HG03108 (cell line): Measurements from ENCODE around the gene ALDH4A1.
"Not testable (repeated sequence)": the region's sequence is repeated elsewhere in the genome, so short reads cannot be mapped to it uniquely, and the experiment has no call there.

ENCODE experiments used
- ATAC-seq: cut with Tn5 transposase; IDR thresholded peaks from one replicate; pipeline ENCODE4 v1.9.1; 2021; ENCODE audit warnings: moderate library complexity; ENCODE audit not compliant: unreplicated experiment

The ALDH4A1 gene

DNA sequence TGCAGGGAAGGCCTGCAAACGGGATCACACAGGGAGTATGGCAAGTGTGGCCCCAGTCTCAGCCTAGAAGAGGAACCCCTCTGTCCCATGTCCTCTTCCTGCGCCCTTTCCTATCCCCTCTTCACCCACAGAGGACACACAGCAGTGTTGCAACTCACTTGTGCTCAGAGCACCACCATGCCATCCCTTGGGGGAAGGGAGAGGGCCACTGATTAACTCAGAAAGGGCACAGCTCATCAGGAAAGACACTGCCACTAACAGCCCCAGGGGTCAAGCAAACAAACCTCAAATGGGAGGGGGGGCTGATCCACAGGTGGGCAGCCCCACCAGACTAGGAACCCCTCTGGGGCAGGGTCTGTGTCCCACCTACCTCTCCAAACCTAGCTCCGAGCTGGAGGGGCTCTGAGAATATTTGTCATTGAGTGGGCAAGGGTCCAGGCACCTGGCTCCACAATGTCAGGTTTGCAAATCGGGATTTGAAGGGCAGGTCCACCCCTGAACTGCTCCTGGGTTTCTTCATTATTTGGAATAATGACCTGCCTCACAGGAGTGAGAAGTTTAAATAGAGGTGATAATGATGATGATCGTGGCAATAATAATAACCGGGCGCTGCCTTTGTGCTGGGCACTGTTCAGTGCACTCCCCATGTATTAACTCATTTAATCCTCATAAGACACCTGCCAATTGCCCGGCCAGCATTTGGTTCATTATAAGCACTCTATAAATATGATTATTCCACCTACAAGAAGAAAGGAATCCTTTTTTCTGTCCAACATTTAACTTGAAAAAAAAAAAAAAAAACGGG lies 1.0 kb downstream of the ALDH4A1 start:
- ATAC-seq = no peak

DNA sequence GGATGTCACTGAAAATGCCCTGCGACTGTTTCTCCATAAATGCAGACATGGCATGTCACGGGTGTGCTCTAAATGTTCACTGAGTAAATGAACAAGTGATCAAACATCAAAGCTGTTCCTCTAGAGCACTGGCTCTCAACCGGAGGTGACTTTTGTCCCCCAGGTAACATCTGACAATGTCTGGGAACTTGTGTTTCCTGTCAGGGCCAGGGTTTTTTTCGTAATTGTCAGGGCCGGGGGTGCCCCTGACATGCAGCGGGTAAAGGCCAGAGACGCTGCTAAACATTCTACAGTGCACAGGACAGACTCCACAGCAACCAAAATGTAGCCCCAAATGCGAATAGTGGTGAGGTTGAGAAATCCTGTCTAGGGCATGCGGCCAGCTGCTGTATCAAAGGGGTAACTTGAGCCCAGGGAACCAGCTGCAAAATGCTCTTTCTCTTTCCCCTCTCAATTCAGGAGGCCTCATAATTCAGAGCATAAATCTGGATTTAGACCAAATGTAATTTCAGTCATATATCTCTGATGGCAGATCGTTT lies 2.0 kb downstream of the ALDH4A1 start:
- no peak for ATAC-seq

DNA sequence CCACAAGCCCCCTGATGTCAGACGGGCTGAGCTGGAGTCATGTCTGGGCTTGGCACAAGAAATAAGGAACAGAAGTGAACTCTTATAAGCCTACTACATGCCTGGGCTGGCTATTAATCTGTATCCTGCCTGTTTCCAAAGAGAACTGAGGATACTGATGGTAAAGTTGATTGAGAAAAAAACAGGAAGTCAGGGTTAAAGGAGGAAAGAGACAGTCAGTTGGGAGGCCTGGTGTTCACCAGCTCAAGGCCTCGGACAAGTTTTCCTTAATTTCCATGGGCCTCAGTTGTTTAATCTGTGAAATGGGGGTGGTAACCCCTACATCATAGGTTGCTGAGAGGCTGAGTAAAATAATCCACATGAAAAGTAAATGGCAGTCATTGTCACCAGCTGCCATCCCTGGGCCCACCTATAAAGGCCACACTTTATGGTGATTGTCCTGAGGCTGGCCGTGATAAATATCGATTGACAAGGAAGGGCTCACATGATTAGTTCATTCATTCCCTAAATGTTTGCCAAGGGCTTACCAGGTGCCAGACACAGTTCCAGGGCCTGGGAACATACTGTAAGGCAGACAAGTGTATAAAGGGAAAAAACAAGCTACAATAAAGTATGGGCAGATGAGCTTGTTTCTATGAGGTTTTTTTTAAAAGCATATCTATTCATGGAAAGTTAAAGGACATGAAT lies 2.8 kb downstream of the ALDH4A1 start:
- ATAC-seq = no peak

DNA sequence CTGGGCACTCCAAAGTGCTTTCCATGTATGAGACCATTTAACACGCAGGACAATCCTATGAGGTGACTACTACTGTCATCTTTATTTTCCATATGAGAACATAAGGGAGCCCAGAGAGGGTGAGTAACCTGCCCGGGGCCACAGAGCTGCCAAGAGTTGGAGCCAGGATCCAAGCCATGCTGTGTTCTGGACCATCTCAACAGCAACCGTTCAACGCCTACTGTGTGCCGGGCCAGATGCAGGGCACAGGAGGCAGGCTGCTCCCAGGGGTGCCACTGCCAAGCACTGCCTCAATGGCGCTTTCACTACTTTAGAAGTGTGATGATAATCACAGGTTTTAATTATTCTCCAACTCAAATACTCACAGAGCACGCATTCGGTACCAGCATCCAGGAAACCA lies 3.8 kb downstream of the ALDH4A1 start:
- ATAC-seq = no peak

DNA sequence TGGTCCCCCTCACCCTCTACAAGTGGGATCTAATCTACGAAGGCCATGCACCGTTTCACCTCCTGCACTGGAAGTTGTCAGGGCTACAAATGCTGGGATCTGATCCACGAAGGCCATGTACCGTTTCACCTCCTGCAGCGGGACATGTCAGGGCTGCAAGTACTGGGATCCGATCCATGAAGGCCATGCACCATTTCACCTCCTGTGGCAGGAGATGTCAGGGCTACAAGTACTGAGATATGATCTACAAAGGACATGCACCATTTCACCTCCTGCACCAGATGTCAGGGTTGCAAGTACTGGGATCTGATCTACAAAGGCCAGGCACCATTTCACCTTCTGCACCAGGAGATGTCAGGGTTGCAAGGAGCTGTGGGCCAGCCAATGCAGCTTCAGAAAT lies 7.0 kb downstream of the ALDH4A1 start:
- no peak for ATAC-seq

DNA sequence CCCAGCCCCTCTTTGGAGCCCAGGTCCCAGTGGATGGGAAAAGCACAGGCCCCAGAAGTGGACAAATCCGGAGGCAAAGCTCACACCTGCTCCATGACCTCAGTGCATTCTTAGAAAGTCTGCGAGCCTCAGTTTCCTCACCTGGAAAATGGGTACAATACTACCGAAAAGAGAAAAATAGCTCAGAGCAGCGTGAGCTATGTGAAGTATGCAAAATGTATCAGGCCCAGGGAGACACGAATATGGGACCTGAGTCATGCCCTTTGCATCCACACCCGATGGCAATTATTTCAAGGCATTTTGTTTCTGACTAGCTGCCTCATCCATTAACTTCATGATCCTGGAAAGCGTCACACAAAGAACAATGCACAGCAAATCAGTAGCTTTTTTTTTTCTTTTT lies 9.2 kb downstream of the ALDH4A1 start:
- no peak for ATAC-seq

DNA sequence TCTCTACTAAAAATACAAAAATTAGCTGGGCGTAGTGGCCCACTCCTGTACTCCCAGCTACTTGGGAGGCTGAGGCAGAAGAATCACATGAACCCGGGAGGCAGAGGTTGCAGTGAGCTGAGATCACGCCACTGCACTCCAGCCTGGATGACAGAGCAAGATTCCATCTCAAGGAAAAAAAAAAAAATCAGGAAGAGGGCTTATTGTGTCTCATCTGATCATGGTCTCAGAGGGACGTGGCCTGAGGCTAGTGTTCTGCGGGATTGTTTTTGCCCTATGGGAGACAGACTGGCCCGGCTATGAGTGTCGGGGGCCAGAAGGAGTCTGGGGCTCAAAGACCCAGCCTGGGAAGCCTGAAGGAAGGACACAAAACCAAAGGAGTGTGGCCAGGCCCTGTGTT lies 10.5 kb downstream of the ALDH4A1 start:
- not testable (repeated sequence) for ATAC-seq

DNA sequence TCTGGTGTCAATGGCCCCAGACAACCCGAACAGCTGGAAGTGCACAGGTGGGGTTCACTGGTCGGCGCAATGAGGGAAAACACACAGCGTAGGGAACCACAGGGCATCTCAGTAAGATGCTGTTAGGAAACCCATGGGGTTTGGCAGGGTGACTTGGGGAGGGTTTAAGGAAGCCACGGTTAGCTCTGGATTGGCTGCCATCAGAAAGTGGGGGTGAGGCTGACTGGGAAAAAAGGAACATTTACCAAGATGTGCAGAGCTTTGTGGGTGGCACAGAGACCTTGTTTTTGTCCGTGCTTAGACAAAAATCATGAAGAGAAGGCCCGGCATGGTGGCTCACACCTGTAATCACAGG lies 11.0 kb downstream of the ALDH4A1 start:
- ATAC-seq = no peak

DNA sequence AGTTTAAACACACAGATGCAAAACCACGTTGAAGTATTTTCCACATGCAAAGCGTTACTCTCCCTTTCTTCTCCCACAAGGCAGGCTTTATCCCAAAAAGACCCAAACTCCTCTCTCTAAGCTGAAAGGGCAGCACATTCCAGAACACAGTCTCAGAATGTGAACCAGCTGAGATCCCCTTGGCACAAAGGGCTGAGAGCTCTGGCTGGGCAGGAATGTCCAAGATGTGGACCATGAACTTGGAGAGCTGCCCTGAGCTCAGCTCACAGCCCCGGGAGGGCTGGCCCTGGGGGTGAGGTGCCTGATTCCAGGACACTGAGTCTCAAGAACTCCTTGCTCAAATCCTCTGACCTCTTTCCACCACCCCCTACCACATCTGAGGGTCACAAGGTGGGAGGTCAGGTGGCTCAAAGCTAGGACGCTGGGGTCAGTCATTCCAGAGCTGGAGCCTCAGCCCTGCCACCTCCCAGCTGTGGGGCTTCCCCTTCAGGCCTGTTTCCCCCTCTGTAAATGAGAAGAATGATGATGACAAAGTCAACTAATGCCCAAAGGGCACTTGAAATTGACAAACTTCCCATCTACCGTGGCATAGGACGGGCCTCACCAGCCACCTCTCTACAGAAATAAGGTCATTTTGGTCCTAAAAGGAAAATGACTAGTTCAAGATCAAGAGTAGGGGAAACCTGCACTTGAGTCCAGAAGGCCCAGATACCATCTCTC lies 11.5 kb downstream of the ALDH4A1 start:
- ATAC-seq = no peak

DNA sequence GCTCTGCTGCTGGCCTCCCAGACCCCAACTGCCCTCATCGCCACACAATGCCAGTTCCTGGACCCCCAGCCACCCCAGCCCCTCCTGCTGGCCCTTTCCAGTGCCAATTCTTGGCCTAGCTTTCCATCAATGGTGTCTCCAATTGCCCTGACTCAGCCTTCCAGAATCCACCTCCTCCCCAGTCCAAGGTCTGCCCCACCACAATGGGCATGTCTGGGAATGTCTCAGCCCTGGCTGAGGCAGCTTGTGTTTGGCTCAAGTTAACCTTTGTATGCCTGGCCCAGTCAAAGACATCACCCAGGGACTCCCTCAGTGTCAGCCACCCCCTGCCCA lies 16.4 kb downstream of the ALDH4A1 start:
- no peak for ATAC-seq

DNA sequence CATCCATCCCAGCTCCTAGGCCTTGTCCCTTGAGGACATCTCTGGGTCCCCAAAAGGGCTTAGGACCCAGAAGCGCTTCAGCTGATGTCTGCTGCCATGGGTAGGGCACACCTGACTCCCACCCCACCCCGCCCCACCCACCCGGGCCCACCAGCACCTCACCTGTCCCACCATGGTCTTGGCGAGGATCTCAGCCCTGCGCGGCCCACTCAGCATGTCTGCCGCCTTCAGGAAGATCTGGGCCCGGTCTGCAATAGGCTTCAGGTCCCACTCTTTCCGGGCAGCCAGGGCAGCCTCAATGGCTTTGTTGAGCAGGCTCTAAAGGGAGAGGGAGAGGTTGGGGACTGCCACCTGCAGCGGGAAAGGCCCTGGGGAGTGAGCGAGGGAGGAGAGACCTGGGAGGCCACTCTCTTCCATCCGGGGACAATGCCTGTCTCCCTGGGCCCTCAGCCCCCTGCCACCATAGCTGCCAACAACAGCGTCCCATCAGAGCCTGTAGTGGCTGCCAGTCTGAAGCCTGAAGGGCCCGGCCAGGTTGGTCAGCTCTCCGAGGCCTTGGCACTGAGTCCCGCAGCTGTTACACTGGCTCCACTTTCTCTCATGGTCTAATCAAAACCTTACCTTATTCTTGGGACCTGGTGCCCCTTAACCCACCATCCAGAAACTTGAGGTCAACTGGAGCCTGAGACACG lies 16.9 kb downstream of the ALDH4A1 start:
- no peak for ATAC-seq

DNA sequence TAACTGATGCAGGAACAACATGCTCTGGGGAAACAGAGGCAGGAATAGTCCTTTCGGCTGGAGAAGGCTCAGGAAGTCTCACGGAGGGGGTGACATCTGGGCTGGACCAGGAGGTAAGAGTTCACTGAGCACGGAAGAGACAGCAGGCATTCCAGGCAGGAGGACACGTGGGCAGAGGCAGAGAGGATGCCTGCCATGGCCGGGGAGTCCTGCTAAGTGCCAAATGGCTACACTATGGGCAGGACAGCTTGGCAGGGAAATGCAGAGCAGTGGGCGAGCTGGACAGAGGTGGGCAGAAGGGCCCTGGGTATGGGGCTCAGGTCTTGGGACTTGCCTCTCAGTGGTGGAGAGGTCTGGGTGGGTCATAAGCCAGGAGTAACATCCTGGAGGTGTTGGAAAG lies 17.6 kb downstream of the ALDH4A1 start:
- ATAC-seq = no peak

DNA sequence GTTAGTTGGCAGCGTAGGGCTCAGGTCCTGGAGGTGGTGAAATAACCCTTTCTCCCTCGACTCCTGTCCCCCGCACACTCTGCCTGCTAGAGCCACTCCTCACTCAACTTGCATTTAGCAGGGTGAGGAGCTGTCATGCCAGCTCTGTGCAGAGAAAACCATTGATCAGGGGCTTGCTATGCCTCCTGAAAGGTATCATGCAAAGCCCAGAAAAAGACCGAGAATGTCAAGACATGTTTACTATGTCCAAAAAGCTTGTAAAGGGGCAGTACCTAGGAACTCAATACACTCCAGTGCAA lies 18.0 kb downstream of the ALDH4A1 start:
- ATAC-seq = no peak

DNA sequence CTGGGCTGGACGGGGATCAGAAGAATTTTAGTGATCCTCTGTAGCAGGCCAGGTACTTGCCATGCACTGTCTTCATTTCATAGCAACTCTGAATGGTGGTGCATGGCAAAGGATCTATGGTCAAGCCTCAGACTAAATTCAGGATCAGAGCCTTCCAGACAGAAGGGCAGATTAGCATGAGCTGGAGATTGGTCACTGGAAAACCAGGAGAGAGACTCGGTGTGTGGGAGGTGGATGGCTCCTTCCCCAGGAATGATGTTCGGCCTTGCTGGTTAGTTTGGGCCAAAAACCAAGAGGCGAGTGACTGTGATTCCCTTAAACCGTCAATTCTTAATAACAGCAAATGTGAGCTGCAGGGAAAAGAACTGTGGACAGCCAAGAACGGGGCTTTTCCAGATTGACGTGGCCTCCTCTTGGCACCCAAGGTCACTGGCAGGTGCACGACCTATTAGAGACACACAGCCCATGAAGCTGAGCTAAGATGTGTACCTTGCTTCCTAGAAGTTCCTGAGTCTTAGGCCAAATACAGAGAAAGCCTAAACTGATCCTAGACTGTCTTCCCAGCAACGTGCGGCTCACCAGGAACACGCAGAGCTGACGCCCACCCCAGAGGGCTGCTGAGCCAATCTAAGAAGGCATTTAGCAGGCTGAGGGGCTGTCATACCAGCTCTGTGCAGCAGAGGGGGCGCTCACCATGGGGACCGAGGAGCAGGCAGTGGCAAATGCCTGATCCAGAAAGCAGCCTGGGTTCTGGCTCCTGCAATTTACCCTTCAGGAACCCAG lies 18.5 kb downstream of the ALDH4A1 start:
- ATAC-seq = no peak

DNA sequence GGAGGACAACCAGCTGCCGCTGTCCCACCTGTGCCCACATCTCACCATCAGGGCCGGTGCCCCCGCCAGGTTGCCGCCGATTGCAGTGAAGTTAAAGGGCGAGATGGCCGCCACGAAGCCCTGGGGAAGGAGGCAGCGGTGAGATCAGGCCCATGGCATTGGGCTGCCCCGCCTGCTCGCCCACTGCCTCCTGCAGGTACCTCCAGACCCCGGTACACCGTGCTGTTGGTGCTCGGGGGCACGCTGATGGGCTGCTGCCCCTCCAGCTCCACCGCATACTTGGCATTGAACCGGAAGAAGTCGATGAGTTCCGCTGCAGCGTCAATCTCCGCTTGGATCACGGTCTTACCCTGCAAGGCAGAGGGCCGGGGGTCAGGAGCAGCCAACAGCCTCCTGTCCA lies 19.3 kb downstream of the ALDH4A1 start:
- no peak for ATAC-seq

DNA sequence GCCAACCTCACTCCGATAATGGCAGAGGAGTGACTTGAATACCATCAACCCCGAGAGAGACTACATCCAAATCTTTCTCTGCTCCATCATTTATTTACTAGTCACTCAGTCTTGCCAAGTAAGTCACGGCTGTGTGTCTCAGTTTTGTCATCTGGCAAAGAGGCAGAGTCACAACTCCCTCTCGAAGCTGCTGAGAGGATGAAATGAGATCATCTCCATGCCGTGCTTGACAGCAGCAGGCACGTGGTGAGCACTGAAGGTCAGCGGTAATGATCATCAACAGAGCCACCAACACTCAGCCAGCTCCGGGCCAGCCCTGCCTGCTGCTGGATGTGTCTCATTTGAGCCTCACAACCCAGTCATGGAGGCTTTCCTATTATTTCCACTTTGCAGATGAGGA lies 19.9 kb downstream of the ALDH4A1 start:
- no peak for ATAC-seq

DNA sequence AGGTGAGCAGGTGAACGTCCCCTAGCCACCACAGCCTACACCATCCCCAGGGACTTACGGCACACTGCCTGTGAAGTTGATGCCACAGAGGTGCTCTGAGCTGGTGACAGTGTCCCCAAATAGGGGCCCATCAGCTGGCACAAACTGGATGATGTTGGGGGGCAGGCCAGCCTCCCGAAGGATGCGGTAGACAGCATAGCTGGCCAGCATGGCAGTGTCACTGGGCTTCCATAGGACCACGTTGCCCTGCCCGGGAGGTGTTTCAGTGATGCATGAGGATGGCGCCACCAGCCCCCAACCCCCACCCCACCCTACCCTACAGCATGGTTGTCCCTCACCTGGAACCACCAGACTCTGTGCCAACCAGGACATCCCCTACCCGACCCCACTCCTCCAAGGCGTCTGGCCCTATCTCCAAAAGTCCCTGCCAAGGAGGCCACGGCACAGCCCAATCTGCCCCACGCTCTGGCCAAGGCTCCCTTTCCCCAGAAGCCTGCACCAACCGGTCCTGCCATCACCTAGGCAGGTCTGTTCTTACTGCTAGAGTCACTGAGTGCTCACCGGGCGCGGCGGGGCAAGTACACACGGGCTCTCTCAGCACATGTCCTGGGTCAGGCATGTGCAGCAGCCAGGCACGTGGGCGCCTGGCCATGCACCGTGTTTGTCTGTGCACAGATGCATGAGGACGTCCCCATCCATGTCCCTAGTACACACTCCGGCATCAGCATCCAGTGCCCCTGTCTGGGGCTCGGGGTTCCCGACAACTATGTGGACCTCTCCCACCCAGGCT lies 20.5 kb downstream of the ALDH4A1 start:
- ATAC-seq = no peak

DNA sequence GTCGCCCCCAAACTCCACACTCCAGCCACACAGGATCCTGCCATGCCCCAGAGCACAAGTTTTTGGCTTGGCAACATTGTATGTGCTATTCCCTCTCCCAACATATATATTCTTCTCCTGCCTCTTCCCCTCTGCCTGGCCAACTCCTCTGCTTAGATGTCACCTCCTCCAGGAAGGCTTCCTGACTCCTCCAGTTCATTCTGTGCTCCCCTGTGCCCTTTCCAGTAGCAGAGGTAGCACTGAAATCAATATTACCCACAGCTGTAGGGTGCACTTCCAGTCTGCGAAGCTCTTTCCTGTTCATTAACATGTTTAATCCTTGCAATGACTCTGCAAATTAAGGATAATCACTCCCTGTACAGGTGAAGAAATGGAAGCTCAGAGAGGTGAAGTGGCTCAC lies 21.2 kb downstream of the ALDH4A1 start:
- ATAC-seq = no peak

DNA sequence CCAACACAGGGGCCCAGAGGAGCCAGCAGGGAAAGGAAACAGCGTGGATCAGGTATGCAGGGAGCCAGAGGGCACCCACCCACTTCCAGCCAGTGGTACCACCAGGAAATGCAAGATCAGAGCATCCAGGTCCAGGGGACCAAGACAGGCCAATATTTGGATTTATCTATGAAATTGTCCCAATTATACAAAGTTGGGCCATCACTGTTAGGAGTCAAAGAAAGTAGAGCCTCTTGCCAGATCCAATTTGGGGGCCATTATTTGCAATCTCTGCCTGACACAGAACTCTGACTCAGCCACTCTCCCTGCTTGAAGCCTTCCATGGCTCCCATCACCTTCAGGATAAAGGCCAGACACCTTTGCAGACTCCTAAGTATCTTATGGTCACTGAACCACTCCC lies 21.8 kb downstream of the ALDH4A1 start:
- no peak for ATAC-seq

DNA sequence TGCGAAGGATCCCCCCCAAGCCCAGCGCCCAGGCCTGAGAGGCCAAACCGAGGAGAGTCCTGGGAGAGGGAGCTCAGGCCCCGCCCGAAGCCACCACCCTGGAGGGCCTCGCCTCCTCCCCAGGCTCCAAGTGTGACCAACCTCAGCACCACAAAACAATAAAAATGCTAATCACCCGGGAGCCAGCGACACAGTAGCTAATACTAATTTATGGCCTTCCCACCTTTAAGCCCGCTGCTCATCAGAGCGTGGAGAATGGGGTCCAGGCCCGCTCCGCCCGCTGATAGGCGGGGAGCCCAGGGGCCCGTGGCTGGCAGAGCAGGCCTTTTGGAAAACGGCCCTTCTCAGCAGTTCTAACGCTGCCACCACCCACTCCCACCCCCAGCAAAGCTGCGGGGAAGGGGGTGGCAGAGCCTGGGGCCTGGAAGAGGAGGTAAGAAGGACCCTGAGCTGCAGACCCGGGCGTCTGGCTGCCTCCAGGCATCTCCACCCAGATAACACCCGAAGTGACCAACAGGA lies 22.5 kb downstream of the ALDH4A1 start:
- no peak for ATAC-seq
